OCI-LY7 (cell line): ENCODE measurements around the gene SRSF12. TPM values are rescaled to one million over a fixed set of nuclear protein-coding genes. Genes with fewer than 3 reads are reported as not detected.

Experiments used
- BruUV-seq: library from RNA; stranded (reverse); fragments of 400-500 nt; replicated peaks from 2 replicates; lab custom pipeline; 2021; lab: Mats Ljungman, UMichigan
- CTCF ChIA-PET: fragments of 300-600 bp; sonication (Branson Sonifier 250); formaldehyde crosslinking; loops from one replicate; lab custom pipeline; 2022; ENCODE audit warnings: antibody characterized with exemption; ENCODE audit not compliant: unreplicated experiment; lab: Charles Lee
- POLR2A ChIA-PET: fragments of 300-600 bp; sonication (Branson Sonifier 250); formaldehyde crosslinking; loops from one replicate; lab custom pipeline; 2022; ENCODE audit warnings: antibody characterized with exemption; lab: Charles Lee
- DNase-seq: peaks from one replicate; pipeline ENCODE4 v3.0.0-alpha.2; 2015; ENCODE audit warnings: low spot score
- H2AFZ ChIP-seq: fragments of 200-600 bp; sonication (generic), shearing (Covaris generic); 2 replicates; pipeline ENCODE4 v1.6.1; 2014; ENCODE audit warnings: mild to moderate bottlenecking, antibody characterized with exemption, low read length, moderate library complexity
- H3K27ac ChIP-seq: fragments of 200-600 bp; sonication (generic); 2 replicates; pipeline ENCODE4 v1.5.1; 2014; ENCODE audit warnings: mixed run types, low read depth, mild to moderate bottlenecking, moderate library complexity, low read length, inconsistent platforms; ENCODE audit not compliant: poor library complexity, severe bottlenecking
- H3K36me3 ChIP-seq: fragments of 200-600 bp; sonication (generic); 2 replicates; pipeline ENCODE4 v1.6.1; 2014; ENCODE audit warnings: mild to moderate bottlenecking, antibody characterized with exemption, low read length, moderate library complexity, mixed read lengths; ENCODE audit not compliant: insufficient read depth
- H3K4me1 ChIP-seq: fragments of 200-600 bp; sonication (generic); 2 replicates; pipeline ENCODE4 v1.5.1; 2014; ENCODE audit warnings: mild to moderate bottlenecking, low read length; ENCODE audit not compliant: insufficient read depth, poor library complexity, severe bottlenecking
- H3K4me2 ChIP-seq: fragments of 200-600 bp; sonication (generic); 2 replicates; pipeline ENCODE4 v1.6.1; 2014; ENCODE audit warnings: mild to moderate bottlenecking, low read length
- H3K4me3 ChIP-seq: fragments of 200-600 bp; sonication (generic); 2 replicates; pipeline ENCODE4 v1.5.1; 2014; ENCODE audit warnings: mild to moderate bottlenecking, low read depth, low read length; ENCODE audit not compliant: poor library complexity, severe bottlenecking
- H3K79me2 ChIP-seq: fragments of 200-600 bp; sonication (generic); 2 replicates; pipeline ENCODE4 v1.6.1; 2016; ENCODE audit warnings: low read depth, mild to moderate bottlenecking, low read length, moderate library complexity, mixed read lengths; ENCODE audit not compliant: insufficient read depth
- H3K9me2 ChIP-seq: fragments of 200-600 bp; sonication (generic); 2 replicates; pipeline ENCODE4 v1.6.1; 2016; ENCODE audit warnings: mild to moderate bottlenecking, low read length, mixed read lengths; ENCODE audit not compliant: insufficient read depth
- H3K9me3 ChIP-seq: fragments of 200-600 bp; sonication (generic); 2 replicates; pipeline ENCODE4 v1.6.1; 2014; ENCODE audit warnings: mild to moderate bottlenecking, mixed run types, low read length, mixed read lengths
- H4K20me1 ChIP-seq: fragments of 200-600 bp; sonication (generic); 2 replicates; pipeline ENCODE4 v1.6.1; 2014; ENCODE audit warnings: mild to moderate bottlenecking, antibody characterized with exemption, low read length, moderate library complexity, mixed read lengths; ENCODE audit not compliant: insufficient read depth
- EZH2phosphoT487 ChIP-seq: fragments of 200-600 bp; sonication (generic); IDR thresholded peaks from 2 replicates; pipeline ENCODE4 v1.6.1; 2018; ENCODE audit warnings: low read depth, borderline replicate concordance, mild to moderate bottlenecking, mixed run types, antibody characterized with exemption, low read length, moderate library complexity, mixed read lengths
- intact Hi-C: fragments of 100-400 bp; cut with micrococcal nuclease; formaldehyde crosslinking; loops from one replicate; pipeline ENCODE4 v1.10.0; 2022; ENCODE audit not compliant: unreplicated experiment
- total RNA-seq, 2 experiments: library from RNA; depleted of rRNA in 1 of 2; stranded (reverse); fragments of >200 nt in 1 of 2; shearing (Covaris generic) in 1 of 2; gene quantifications; 2 replicates each; pipeline ENCODE4 v1.2.3, GENCODE V29; 2014 to 2022
- TF ChIP-seq, protein P1 (sequence below): fragments of 200-600 bp; sonication (generic); conservative IDR thresholded peaks from 2 replicates; pipeline ENCODE4 v1.5.1; 2014; ENCODE audit warnings: mild to moderate bottlenecking, antibody characterized with exemption, low read length, moderate library complexity, mixed read lengths

SRSF12 gene
- total RNA-seq, 2 experiments from 2014 or later = not detected

DNA sequence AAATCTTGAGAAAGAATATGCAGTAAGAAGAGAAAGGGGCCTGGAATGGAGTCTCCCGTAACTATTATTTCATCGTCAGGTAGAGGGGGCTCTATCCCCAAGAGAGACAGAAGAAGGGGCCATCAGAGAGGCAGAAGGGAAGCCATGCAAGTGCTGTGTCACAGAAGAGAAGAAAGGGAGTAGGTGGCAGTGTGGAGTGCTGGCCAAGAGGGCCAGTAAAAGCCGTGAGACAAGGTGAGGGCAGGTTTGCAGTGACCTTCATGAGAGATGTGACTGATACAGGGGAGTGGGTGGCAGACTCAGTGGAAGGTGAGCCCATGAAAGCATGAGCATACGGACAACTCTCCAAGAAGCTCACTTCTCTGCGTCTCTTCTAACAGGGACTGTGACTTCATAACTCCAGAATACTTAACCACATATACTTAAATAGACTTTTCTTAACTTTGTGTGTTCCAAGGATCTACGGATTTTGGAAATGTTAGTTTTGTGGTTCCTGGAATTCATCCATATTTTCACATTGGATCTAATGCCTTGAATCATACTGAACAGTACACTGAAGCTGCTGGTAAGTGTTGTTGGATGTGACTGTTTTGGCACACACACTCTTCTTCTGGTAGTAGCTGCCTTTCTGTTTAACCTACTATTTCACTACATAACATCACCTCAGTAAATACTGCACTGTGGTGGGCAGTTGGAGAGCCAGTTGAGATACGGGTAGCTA, 43.6 kb upstream of the SRSF12 start:
- H3K9me3 ChIP-seq = no peaks in the 10 kb centered on the region
- H4K20me1 ChIP-seq = 0 out of 2 replicates have a peak, but pooled peaks cover 3% of the 10 kb centered on the region
- no peaks in the 10 kb centered on the region for H3K9me2 ChIP-seq
- POLR2A ChIA-PET = interaction anchor here (0.5 to 1.2 kb wide), 3 partner anchors 9 to 72 kb away, joined by 3 to 5 read pairs (median 5); partner anchors contain the start of gene PM20D2
- no peaks in the 10 kb centered on the region for H3K4me1 ChIP-seq
- BruUV-seq = no TSS peak
- intact Hi-C loops = no loop called here
- no peak overlapping the region for H3K27ac ChIP-seq
- peaks cover 77% of the 10 kb centered on the region for H3K36me3 ChIP-seq
- H3K79me2 ChIP-seq = no peaks in the 10 kb centered on the region
- no peak overlapping the region for H3K4me3 ChIP-seq
- no peak for TF ChIP-seq EZH2phosphoT487
- TF ChIP-seq, protein P1, sequence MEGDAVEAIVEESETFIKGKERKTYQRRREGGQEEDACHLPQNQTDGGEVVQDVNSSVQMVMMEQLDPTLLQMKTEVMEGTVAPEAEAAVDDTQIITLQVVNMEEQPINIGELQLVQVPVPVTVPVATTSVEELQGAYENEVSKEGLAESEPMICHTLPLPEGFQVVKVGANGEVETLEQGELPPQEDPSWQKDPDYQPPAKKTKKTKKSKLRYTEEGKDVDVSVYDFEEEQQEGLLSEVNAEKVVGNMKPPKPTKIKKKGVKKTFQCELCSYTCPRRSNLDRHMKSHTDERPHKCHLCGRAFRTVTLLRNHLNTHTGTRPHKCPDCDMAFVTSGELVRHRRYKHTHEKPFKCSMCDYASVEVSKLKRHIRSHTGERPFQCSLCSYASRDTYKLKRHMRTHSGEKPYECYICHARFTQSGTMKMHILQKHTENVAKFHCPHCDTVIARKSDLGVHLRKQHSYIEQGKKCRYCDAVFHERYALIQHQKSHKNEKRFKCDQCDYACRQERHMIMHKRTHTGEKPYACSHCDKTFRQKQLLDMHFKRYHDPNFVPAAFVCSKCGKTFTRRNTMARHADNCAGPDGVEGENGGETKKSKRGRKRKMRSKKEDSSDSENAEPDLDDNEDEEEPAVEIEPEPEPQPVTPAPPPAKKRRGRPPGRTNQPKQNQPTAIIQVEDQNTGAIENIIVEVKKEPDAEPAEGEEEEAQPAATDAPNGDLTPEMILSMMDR = peak; percentile 39
- no peak for DNase-seq
- H2AFZ ChIP-seq = no peak overlapping the region
- H3K4me2 ChIP-seq = no peak overlapping the region
- CTCF ChIA-PET = interaction anchor here (0.6 to 1.2 kb wide), 3 partner anchors 16 to 558 kb away, joined by 3 read pairs; no protein-coding TSS in a partner anchor

DNA sequence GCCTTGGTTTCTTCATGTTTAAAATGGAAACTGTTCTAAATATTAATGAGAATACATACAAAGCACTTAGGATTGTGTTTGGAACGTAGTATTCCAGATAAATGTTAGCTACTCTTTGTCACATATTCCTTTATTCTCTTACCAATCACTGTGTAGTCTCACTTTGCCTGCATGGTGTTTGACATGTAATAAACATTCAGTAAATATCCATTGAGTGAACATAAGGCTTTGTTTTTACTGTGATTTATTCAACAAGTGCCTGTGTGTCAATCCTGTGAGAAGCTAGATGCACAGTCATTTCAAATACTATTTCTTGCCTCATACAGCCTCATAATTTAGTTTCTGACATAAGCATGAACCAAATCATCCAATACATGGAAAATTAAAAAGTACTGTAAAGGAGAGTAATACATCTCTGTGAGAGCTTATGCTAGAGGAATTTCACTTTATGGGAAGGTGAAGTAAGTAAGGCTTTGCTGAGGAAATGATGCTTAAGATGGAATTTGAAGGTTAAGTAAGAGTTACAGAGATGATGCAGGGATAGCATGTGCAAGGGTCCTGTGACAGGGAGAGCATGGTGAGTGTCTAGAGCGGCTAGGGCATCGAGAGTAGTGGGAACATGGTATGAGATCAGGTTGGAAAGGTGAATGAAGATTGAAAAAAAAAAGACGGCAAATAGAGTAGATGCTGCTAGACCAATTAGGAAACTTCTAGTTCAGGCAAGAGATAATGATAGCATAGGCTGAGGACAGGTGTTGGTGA, 42.6 kb upstream of the SRSF12 start:
- Histone ChIP-seq H3K4me1 (no peaks in the 10 kb centered on the region), H3K4me2 (no peak overlapping the region), H4K20me1 (0 out of 2 replicates have a peak, but pooled peaks cover 3% of the 10 kb centered on the region), H3K79me2 (no peaks in the 10 kb centered on the region), H3K9me3 (no peaks in the 10 kb centered on the region), H2AFZ (no peak overlapping the region), H3K36me3 (peaks cover 81% of the 10 kb centered on the region), H3K4me3 (no peak overlapping the region), H3K27ac (no peak overlapping the region), H3K9me2 (no peaks in the 10 kb centered on the region)
- intact Hi-C loops = no loop called here
- DNase-seq = no peak
- ChIA-PET CTCF (no interaction called here), POLR2A (interaction anchor here (0.6 to 0.7 kb wide), 2 partner anchors 15 to 192 kb away, joined by 3 to 4 read pairs; partner anchors contain the start of gene PM20D2)
- TF ChIP-seq, protein P1 = no peak
- TF ChIP-seq EZH2phosphoT487 = no peak
- no TSS peak for BruUV-seq
